Neuronal stem cell (in vitro differentiated cells): ENCODE results near the gene CELA2A.
"Not testable (repeated sequence)": the region's sequence is repeated elsewhere in the genome, so short reads cannot be mapped to it uniquely, and the experiment has no call there.

Experiments used
- DNase-seq: peaks from one replicate; pipeline ENCODE4 v3.0.0-alpha.2; 2013; ENCODE audit warnings: low spot score
- H2AFZ ChIP-seq: one replicate; pipeline ENCODE4 v1.6.1; 2013; ENCODE audit warnings: mild to moderate bottlenecking, low read length, inconsistent platforms
- H2AK5ac ChIP-seq: 2 replicates; pipeline ENCODE4 v1.6.1; 2013; ENCODE audit warnings: low read depth, mild to moderate bottlenecking, inconsistent platforms, low read length, moderate library complexity, mixed read lengths
- H2BK120ac ChIP-seq: 2 replicates; pipeline ENCODE4 v1.6.1; 2013; ENCODE audit warnings: low read depth, mild to moderate bottlenecking, inconsistent platforms, low read length, moderate library complexity, mixed read lengths
- H2BK12ac ChIP-seq: one replicate; pipeline ENCODE4 v1.6.1; 2013; ENCODE audit warnings: low read length, inconsistent platforms
- H2BK15ac ChIP-seq: 2 replicates; pipeline ENCODE4 v1.6.1; 2013; ENCODE audit warnings: mild to moderate bottlenecking, low read length, inconsistent platforms, mixed read lengths
- H2BK5ac ChIP-seq: one replicate; pipeline ENCODE4 v1.6.1; 2013; ENCODE audit warnings: inconsistent platforms, mild to moderate bottlenecking, low read length, moderate library complexity
- H3K14ac ChIP-seq: one replicate; pipeline ENCODE4 v1.6.1; 2013; ENCODE audit warnings: low read length, inconsistent platforms
- H3K18ac ChIP-seq: 2 replicates; pipeline ENCODE4 v1.6.1; 2013; ENCODE audit warnings: low read length, inconsistent platforms
- H3K23ac ChIP-seq: 2 replicates; pipeline ENCODE4 v1.6.1; 2013; ENCODE audit warnings: low read depth, mild to moderate bottlenecking, mixed read lengths, low read length, inconsistent platforms; ENCODE audit not compliant: poor library complexity
- H3K27ac ChIP-seq: replicated peaks from 3 replicates; pipeline ENCODE4 v1.5.1; 2013; ENCODE audit warnings: low read length, inconsistent platforms
- H3K27me3 ChIP-seq, 3 experiments: 2 replicates each; pipeline ENCODE4 v1.6.1; 2013; ENCODE audit warnings: low read length in 3 of 3, mild to moderate bottlenecking in 2 of 3, inconsistent platforms in 1 of 3, low read depth in 1 of 3, mixed read lengths in 1 of 3, moderate library complexity in 1 of 3; ENCODE audit not compliant: control insufficient read depth in 3 of 3, insufficient read depth in 3 of 3
- H3K36me3 ChIP-seq, 2 donors: replicated peaks in 1 of 2; 2 replicates each; pipeline ENCODE4 v1.6.1; 2013; ENCODE audit warnings: low read length in 2 of 2; ENCODE audit not compliant: control insufficient read depth in 2 of 2, insufficient read depth in 2 of 2
- H3K4ac ChIP-seq: 2 replicates; pipeline ENCODE4 v1.6.1; 2013; ENCODE audit warnings: inconsistent platforms, mild to moderate bottlenecking, low read length, moderate library complexity
- H3K4me1 ChIP-seq, 2 donors: 1 replicate in 1 of 2; 2 replicates in 1 of 2; pipeline ENCODE4 v1.6.1; 2013; ENCODE audit warnings: low read length in 2 of 2, low read depth in 1 of 2; ENCODE audit not compliant: control insufficient read depth in 2 of 2, insufficient read depth in 1 of 2
- H3K4me2 ChIP-seq: one replicate; pipeline ENCODE4 v1.6.1; 2013; ENCODE audit warnings: mild to moderate bottlenecking, low read length, inconsistent platforms; ENCODE audit not compliant: insufficient read depth, poor library complexity, severe bottlenecking
- H3K4me3 ChIP-seq, 2 donors: 2 replicates each; pipeline ENCODE4 v1.5.1; 2013; ENCODE audit warnings: low read length in 2 of 2, mild to moderate bottlenecking in 2 of 2, inconsistent platforms in 1 of 2, moderate library complexity in 1 of 2
- H3K79me1 ChIP-seq: one replicate; pipeline ENCODE4 v1.6.1; 2013; ENCODE audit warnings: low read depth, mild to moderate bottlenecking, inconsistent platforms, low read length, moderate library complexity
- H3K9ac ChIP-seq: one replicate; pipeline ENCODE4 v1.6.1; 2013; ENCODE audit warnings: mild to moderate bottlenecking, low read depth, low read length, inconsistent platforms; ENCODE audit not compliant: poor library complexity
- H3K9me3 ChIP-seq, 2 donors: replicated peaks in 1 of 2; 2 replicates each; pipeline versions ENCODE3 to v1.6.1; 2013; ENCODE audit warnings: low read length in 2 of 2, mild to moderate bottlenecking in 2 of 2, inconsistent platforms in 1 of 2, low read depth in 1 of 2, mixed read lengths in 1 of 2, moderate library complexity in 1 of 2; ENCODE audit not compliant: control insufficient read depth in 2 of 2, insufficient read depth in 1 of 2
- H4K8ac ChIP-seq: one replicate; pipeline ENCODE4 v1.6.1; 2013; ENCODE audit warnings: low read depth, mild to moderate bottlenecking, inconsistent platforms, low read length, moderate library complexity
- H4K91ac ChIP-seq: one replicate; pipeline ENCODE4 v1.6.1; 2013; ENCODE audit warnings: low read length, low read depth, mild to moderate bottlenecking, inconsistent platforms; ENCODE audit not compliant: poor library complexity
- WGBS, 2 donors: extraction: QIAGEN DNeasy Blood & Tissue Kit; methylation state at CpG; one replicate each; pipeline ENCODE4 v1.1.7; 2013; ENCODE audit warnings: missing lambda C conversion rate in 2 of 2, mixed read lengths in 1 of 2; ENCODE audit not compliant: insufficient read length in 2 of 2, insufficient replicate concordance in 1 of 2; ENCODE audit errors: extremely low coverage in 2 of 2; 5-methylcytosine and 5-hydroxymethylcytosine counted together

CELA2A gene

DNA sequence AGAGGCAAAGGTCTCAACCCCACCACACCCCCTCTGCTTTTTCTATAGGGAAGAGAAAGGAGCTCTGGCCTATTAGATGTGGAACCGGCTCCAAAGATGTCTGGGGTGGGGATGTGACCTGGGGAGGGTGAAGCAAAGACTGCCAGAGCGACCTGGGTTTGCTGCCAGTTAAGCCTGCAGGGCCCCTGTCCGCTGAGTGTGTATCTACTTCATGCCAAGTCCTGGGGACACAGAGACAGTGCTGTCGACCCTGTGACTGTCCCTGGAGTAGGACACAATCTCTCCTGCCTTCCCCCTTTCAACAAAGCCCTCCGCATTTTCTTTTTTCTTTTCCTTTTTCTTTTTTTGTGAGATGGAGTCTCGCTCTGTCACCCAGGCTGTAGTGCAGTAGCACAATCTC, 25.9 kb downstream of the CELA2A start:
- not testable (repeated sequence) for H3K27me3 ChIP-seq, H3K14ac ChIP-seq, H4K8ac ChIP-seq, H2BK5ac ChIP-seq, H3K9ac ChIP-seq, H3K23ac ChIP-seq, H4K91ac ChIP-seq, H3K36me3 ChIP-seq, H3K27ac ChIP-seq, H2BK120ac ChIP-seq, H3K18ac ChIP-seq, H2BK12ac ChIP-seq, DNase-seq, H3K4me1 ChIP-seq, H2BK15ac ChIP-seq, H2AFZ ChIP-seq, H3K79me1 ChIP-seq, H3K4me2 ChIP-seq, H3K4me3 ChIP-seq, H3K4ac ChIP-seq, H2AK5ac ChIP-seq, H3K9me3 ChIP-seq
- no CpG with 5 or more reads among the region's 6 CpGs for WGBS, 2 donors

DNA sequence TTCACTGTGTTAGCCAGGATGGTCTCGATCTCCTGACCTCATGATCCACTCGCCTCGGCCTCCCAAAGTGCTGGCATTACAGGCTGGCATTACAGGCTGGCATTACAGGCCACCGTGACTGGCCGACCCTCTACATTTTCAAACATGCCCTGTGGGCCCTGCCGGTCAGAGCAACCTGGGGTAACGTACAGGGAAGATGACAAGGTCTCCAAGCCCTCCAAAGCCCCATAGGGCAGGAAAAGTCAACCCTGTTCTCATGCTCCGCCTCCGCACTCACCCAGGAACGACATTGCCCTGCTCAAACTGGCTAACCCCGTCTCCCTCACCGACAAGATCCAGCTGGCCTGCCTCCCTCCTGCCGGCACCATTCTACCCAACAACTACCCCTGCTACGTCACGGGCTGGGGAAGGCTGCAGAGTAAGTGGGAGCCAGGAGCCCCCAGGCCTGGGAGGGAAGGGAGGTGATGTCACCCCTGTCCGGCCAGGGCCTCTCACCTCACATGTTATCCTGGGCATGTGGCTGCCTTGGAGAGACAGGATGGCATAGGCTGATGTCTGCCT, 26.5 kb downstream of the CELA2A start:
- H3K79me1 ChIP-seq, H2AFZ ChIP-seq, H3K4ac ChIP-seq, H3K4me3 ChIP-seq, H2BK12ac ChIP-seq, H3K27ac ChIP-seq, H3K27me3 ChIP-seq, H4K8ac ChIP-seq, H3K36me3 ChIP-seq, H2BK5ac ChIP-seq, H3K9ac ChIP-seq, H3K9me3 ChIP-seq, DNase-seq, H3K4me2 ChIP-seq, H2BK15ac ChIP-seq, H3K18ac ChIP-seq, H4K91ac ChIP-seq, H3K4me1 ChIP-seq, H3K14ac ChIP-seq, H2AK5ac ChIP-seq, H3K23ac ChIP-seq, H2BK120ac ChIP-seq: not testable (repeated sequence)
- whole genome bisulfite sequencing, 2 donors: no CpG with 5 or more reads among the region's 16 CpGs

DNA sequence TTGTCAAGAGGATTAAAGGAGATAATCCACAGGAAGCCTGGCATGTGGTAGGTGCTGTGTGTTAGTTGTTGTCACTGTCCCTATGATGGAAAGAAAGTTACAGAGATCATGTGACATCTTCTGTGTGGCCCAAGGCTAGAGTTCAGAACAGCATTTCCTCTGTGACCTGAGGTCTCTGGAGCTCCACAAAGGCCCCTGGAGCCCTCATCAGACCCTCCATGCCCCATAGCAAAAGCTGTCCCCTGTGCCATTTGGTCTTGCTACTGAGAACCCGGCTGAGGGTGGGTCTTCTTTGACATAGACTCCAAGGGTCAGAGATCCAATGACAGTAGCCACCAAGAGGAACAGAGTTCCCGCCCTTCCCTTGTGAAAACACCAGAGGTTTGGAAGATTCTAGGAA, 27.4 kb downstream of the CELA2A start:
- H3K18ac ChIP-seq: no peak overlapping the region
- H4K91ac ChIP-seq: no peak overlapping the region
- peaks cover 0 to 3% of the 10 kb centered on the region in 2 donors for H3K9me3 ChIP-seq
- no peak overlapping the region for H2AFZ ChIP-seq
- H3K27ac ChIP-seq: no peak overlapping the region
- no peak for DNase-seq
- no peaks in the 10 kb centered on the region for H3K27me3 ChIP-seq
- no peak overlapping the region for H3K4me3 ChIP-seq
- no peak overlapping the region for H3K23ac ChIP-seq
- no peak overlapping the region for H2BK120ac ChIP-seq
- no peak overlapping the region for H2AK5ac ChIP-seq
- no peaks in the 10 kb centered on the region for H3K79me1 ChIP-seq
- H3K4me2 ChIP-seq: no peak overlapping the region
- no peak overlapping the region for H4K8ac ChIP-seq
- H2BK12ac ChIP-seq: no peak overlapping the region
- no peaks in the 10 kb centered on the region for H3K4me1 ChIP-seq
- H3K9ac ChIP-seq: no peak overlapping the region
- H3K4ac ChIP-seq: no peak overlapping the region
- H2BK5ac ChIP-seq: no peak overlapping the region
- no peaks in the 10 kb centered on the region for H3K36me3 ChIP-seq
- no peak overlapping the region for H3K14ac ChIP-seq
- WGBS, 2 donors: no CpG with 5 or more reads among the region's 2 CpGs
- no peak overlapping the region for H2BK15ac ChIP-seq

DNA sequence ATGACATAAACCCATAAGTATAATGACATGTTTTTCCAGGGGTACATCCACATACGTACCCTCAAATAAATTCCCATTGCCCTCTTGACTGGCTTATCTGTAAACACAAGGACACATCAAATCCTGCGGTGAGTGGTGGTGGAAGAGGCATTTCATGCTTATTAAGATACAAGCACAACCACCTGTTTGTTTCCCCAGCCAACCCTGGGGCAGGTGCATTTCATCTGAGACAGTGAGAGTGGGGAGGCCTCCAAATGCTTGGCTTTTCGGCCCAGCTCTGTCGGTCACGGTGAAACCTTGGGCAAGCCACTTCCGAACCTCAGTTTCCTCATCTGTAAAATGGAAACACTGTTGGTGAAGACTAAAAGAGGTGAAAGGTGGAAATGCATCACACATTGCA, 27.9 kb downstream of the CELA2A start:
- not testable (repeated sequence) for H2BK120ac ChIP-seq, H3K4me1 ChIP-seq, H2AK5ac ChIP-seq, H3K27me3 ChIP-seq, H4K8ac ChIP-seq, H2BK15ac ChIP-seq, H3K9me3 ChIP-seq, H3K4ac ChIP-seq, DNase-seq, H3K79me1 ChIP-seq, H3K36me3 ChIP-seq, H3K27ac ChIP-seq, H2BK5ac ChIP-seq, H2AFZ ChIP-seq, H3K4me2 ChIP-seq, H3K23ac ChIP-seq, H2BK12ac ChIP-seq, H4K91ac ChIP-seq, H3K14ac ChIP-seq, H3K4me3 ChIP-seq, H3K18ac ChIP-seq, H3K9ac ChIP-seq
- WGBS, 2 donors: no CpG with 5 or more reads among the region's 6 CpGs
